K562 (cell line): ENCODE data around the gene TCF25. TPM values are rescaled to one million over a fixed set of nuclear protein-coding genes. Genes with fewer than 3 reads are reported as not detected.

Experiments
- CCAR2 ChIP-seq: fragments of 200-400 bp; formaldehyde crosslinking; IDR thresholded peaks from 2 replicates; pipeline ENCODE4 v1.6.1; 2017; ENCODE audit warnings: mild to moderate bottlenecking, low read depth, low read length
- HNRNPLL ChIP-seq: fragments of 200-400 bp; formaldehyde crosslinking; IDR thresholded peaks from 2 replicates; pipeline ENCODE4 v1.6.1; 2017; ENCODE audit warnings: low read length, low read depth, mild to moderate bottlenecking; ENCODE audit not compliant: poor library complexity, severe bottlenecking
- MAZ ChIP-seq, 2 experiments: fragments of 450-650 bp in 1 of 2; sonication (generic) in 1 of 2; formaldehyde crosslinking; IDR thresholded peaks in 1 of 2; conservative IDR thresholded peaks in 1 of 2; 2 replicates each; pipeline versions ENCODE4 v1.4.0 to v1.5.0; 2020; ENCODE audit warnings: mild to moderate bottlenecking in 1 of 2, missing genetic modification reagents in 1 of 2
- ZNF699 ChIP-seq: fragments of 250-450 bp; sonication (Bioruptor Pico); IDR thresholded peaks from 2 replicates; pipeline ENCODE4 v1.8.0; 2021; ENCODE audit warnings: mild to moderate bottlenecking, moderate library complexity; ENCODE audit not compliant: insufficient replicate concordance
- polyA plus RNA-seq, 8 experiments: library from polyadenylated mRNA; depleted of rRNA in 4 of 8; stranded (reverse) in 5 of 8; unstranded in 3 of 8; fragments of >200 nt; fragmentation: Nextera tagmentation in 2 of 8; fragmentation: Illumina TruSeq in 1 of 8; extraction: Ambion mirVana in 2 of 8; extraction: Trizol in 1 of 8; gene quantifications; 2 replicates each; pipeline versions ENCODE4 v1.2.1 to v1.2.3, GENCODE V29; 2011 to 2014; ENCODE audit warnings: inconsistent platforms in 1 of 8, missing spikeins in 1 of 8
- total RNA-seq, 7 experiments: library from RNA; depleted of rRNA in 6 of 7; stranded (reverse); fragments of >200 nt in 6 of 7; fragmentation: Illumina TruSeq in 2 of 7; extraction: Trizol in 2 of 7; gene quantifications; 2 replicates each; pipeline versions ENCODE4 v1.2.1 to v1.2.3, GENCODE V29; 2011 to 2021; ENCODE audit warnings: low replicate concordance in 1 of 7
- TF ChIP-seq, protein P1 (sequence below), 2 experiments: fragments of 450-650 bp; formaldehyde crosslinking in 1 of 2; IDR thresholded peaks; 2 replicates each; pipeline versions ENCODE4 v1.4.0 to v1.6.1; 2014 to 2020; ENCODE audit warnings: mild to moderate bottlenecking in 2 of 2, borderline replicate concordance in 1 of 2, low read depth in 1 of 2
- TF ChIP-seq, protein P2 (sequence below): sonication (generic); formaldehyde crosslinking; IDR thresholded peaks from 2 replicates; pipeline ENCODE4 v1.8.1; 2023; ENCODE audit warnings: missing genetic modification reagents, mild to moderate bottlenecking, borderline replicate concordance
- TF ChIP-seq, protein P3 (sequence below): fragments of 450-650 bp; formaldehyde crosslinking; IDR thresholded peaks from 2 replicates; pipeline ENCODE4 v1.4.0; 2022; ENCODE audit warnings: missing genetic modification characterization
- TF ChIP-seq, protein P4 (sequence below): sonication (generic); formaldehyde crosslinking; IDR thresholded peaks from 2 replicates; pipeline ENCODE4 v1.5.0; 2020; ENCODE audit warnings: missing genetic modification reagents

The TCF25 gene
- total and polyA plus RNA-seq, 9 of the 15 experiments (the other 6 are each of a cell fraction or from before 2014, with no cell fraction given) = 9.0 to 154 (median 83.8) TPM

- TF ChIP-seq, protein P1, sequence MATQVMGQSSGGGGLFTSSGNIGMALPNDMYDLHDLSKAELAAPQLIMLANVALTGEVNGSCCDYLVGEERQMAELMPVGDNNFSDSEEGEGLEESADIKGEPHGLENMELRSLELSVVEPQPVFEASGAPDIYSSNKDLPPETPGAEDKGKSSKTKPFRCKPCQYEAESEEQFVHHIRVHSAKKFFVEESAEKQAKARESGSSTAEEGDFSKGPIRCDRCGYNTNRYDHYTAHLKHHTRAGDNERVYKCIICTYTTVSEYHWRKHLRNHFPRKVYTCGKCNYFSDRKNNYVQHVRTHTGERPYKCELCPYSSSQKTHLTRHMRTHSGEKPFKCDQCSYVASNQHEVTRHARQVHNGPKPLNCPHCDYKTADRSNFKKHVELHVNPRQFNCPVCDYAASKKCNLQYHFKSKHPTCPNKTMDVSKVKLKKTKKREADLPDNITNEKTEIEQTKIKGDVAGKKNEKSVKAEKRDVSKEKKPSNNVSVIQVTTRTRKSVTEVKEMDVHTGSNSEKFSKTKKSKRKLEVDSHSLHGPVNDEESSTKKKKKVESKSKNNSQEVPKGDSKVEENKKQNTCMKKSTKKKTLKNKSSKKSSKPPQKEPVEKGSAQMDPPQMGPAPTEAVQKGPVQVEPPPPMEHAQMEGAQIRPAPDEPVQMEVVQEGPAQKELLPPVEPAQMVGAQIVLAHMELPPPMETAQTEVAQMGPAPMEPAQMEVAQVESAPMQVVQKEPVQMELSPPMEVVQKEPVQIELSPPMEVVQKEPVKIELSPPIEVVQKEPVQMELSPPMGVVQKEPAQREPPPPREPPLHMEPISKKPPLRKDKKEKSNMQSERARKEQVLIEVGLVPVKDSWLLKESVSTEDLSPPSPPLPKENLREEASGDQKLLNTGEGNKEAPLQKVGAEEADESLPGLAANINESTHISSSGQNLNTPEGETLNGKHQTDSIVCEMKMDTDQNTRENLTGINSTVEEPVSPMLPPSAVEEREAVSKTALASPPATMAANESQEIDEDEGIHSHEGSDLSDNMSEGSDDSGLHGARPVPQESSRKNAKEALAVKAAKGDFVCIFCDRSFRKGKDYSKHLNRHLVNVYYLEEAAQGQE (IDR thresholded peaks at IDR 0.05; ENCODE audit: borderline replicate concordance) = peak; percentile 94
- TF ChIP-seq, protein P1 (CRISPR knock-in tag; IDR thresholded peaks at IDR 0.05; ENCODE audit: low read depth) = peak; percentile 73
- TF ChIP-seq, protein P2, sequence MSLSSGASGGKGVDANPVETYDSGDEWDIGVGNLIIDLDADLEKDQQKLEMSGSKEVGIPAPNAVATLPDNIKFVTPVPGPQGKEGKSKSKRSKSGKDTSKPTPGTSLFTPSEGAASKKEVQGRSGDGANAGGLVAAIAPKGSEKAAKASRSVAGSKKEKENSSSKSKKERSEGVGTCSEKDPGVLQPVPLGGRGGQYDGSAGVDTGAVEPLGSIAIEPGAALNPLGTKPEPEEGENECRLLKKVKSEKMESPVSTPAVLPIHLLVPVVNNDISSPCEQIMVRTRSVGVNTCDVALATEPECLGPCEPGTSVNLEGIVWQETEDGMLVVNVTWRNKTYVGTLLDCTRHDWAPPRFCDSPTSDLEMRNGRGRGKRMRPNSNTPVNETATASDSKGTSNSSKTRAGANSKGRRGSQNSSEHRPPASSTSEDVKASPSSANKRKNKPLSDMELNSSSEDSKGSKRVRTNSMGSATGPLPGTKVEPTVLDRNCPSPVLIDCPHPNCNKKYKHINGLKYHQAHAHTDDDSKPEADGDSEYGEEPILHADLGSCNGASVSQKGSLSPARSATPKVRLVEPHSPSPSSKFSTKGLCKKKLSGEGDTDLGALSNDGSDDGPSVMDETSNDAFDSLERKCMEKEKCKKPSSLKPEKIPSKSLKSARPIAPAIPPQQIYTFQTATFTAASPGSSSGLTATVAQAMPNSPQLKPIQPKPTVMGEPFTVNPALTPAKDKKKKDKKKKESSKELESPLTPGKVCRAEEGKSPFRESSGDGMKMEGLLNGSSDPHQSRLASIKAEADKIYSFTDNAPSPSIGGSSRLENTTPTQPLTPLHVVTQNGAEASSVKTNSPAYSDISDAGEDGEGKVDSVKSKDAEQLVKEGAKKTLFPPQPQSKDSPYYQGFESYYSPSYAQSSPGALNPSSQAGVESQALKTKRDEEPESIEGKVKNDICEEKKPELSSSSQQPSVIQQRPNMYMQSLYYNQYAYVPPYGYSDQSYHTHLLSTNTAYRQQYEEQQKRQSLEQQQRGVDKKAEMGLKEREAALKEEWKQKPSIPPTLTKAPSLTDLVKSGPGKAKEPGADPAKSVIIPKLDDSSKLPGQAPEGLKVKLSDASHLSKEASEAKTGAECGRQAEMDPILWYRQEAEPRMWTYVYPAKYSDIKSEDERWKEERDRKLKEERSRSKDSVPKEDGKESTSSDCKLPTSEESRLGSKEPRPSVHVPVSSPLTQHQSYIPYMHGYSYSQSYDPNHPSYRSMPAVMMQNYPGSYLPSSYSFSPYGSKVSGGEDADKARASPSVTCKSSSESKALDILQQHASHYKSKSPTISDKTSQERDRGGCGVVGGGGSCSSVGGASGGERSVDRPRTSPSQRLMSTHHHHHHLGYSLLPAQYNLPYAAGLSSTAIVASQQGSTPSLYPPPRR (CRISPR knock-in tag) = no peak
- no peak for TF ChIP-seq ZNF699
- TF ChIP-seq MAZ (CRISPR knock-in tag; conservative IDR thresholded peaks at IDR 0.05 in 1 of 2, IDR thresholded peaks at IDR 0.05 in 1 of 2) = 0 out of 4 replicates have a peak, but pooled peaks of 1 of the 2 experiments have one; percentile 28
- TF ChIP-seq, protein P3, sequence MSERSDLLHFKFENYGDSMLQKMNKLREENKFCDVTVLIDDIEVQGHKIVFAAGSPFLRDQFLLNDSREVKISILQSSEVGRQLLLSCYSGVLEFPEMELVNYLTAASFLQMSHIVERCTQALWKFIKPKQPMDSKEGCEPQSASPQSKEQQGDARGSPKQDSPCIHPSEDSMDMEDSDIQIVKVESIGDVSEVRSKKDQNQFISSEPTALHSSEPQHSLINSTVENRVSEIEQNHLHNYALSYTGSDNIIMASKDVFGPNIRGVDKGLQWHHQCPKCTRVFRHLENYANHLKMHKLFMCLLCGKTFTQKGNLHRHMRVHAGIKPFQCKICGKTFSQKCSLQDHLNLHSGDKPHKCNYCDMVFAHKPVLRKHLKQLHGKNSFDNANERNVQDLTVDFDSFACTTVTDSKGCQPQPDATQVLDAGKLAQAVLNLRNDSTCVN (CRISPR knock-in tag) = no peak
- TF ChIP-seq, protein P4, sequence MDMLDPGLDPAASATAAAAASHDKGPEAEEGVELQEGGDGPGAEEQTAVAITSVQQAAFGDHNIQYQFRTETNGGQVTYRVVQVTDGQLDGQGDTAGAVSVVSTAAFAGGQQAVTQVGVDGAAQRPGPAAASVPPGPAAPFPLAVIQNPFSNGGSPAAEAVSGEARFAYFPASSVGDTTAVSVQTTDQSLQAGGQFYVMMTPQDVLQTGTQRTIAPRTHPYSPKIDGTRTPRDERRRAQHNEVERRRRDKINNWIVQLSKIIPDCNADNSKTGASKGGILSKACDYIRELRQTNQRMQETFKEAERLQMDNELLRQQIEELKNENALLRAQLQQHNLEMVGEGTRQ = peak; percentile 15; the same call in 1 of the 2 replicates
- TF ChIP-seq HNRNPLL = no peak
- TF ChIP-seq CCAR2 = no peak
Measured at GRCh38 chr16:89924297-89924924, 51.0 kb downstream of the TCF25 start (continued).
